Esophagus muscularis mucosa (tissue), 4 donors: ENCODE data around the gene TRPV6. TPM values are rescaled to one million over a fixed set of nuclear protein-coding genes. Genes with fewer than 3 reads are reported as not detected.

ENCODE experiments used
- DNase-seq: peaks from one replicate; pipeline ENCODE4 v3.0.0-alpha.2; 2017; ENCODE audit errors: extremely low spot score
- H3K27ac ChIP-seq, 4 donors: fragments of 200-600 bp; sonication (generic); replicated peaks in 1 of 4; 1 replicate in 3 of 4; 2 replicates in 1 of 4; pipeline ENCODE4 v1.5.1; 2016 to 2019; ENCODE audit warnings: mild to moderate bottlenecking in 1 of 4
- H3K27me3 ChIP-seq, 4 donors: fragments of 200-600 bp; sonication (generic); one replicate each; pipeline versions ENCODE4 v1.5.1 to v1.6.0; 2016 to 2019
- H3K36me3 ChIP-seq, 4 donors: fragments of 200-600 bp; sonication (generic); one replicate each; pipeline ENCODE4 v1.5.1; 2016 to 2019
- H3K4me1 ChIP-seq, 4 donors: fragments of 200-600 bp; sonication (generic); one replicate each; pipeline ENCODE4 v1.5.1; 2016 to 2019
- H3K4me3 ChIP-seq, 4 donors: fragments of 200-600 bp; sonication (generic); 1 replicate in 2 of 4; 2 replicates in 2 of 4; pipeline ENCODE4 v1.5.1; 2016 to 2019; ENCODE audit warnings: mild to moderate bottlenecking in 4 of 4, moderate library complexity in 1 of 4
- H3K9me3 ChIP-seq, 4 donors: fragments of 200-600 bp; sonication (generic); 1 replicate in 3 of 4; 2 replicates in 1 of 4; pipeline ENCODE4 v1.5.1; 2016 to 2019
- CTCF ChIP-seq, 3 experiments: fragments of 200-600 bp in 2 of 3; fragments of 450-650 bp in 1 of 3; sonication (generic) in 2 of 3; IDR thresholded peaks; one replicate each; pipeline ENCODE4 v1.5.1; 2017 to 2019; ENCODE audit warnings: antibody characterized with exemption in 3 of 3, mild to moderate bottlenecking in 2 of 3, moderate library complexity in 1 of 3
- EP300 ChIP-seq: sonication (generic); formaldehyde crosslinking; IDR thresholded peaks from one replicate; pipeline ENCODE4 v1.6.1; 2017; ENCODE audit warnings: antibody characterized with exemption
- POLR2A ChIP-seq: fragments of 450-650 bp; IDR thresholded peaks from one replicate; pipeline ENCODE4 v1.6.1; 2017; ENCODE audit warnings: antibody characterized with exemption, moderate library complexity, mild to moderate bottlenecking, low read depth
- POLR2AphosphoS5 ChIP-seq, 2 donors: sonication (generic); formaldehyde crosslinking; IDR thresholded peaks; one replicate each; pipeline ENCODE4 v1.6.1; 2017; ENCODE audit warnings: antibody characterized with exemption in 2 of 2
- WGBS: methylation state at CpG from one replicate; pipeline ENCODE4 v1.1.5; 2018; 5-methylcytosine and 5-hydroxymethylcytosine counted together
- intact Hi-C: fragments of 100-400 bp; cut with DNase I; formaldehyde crosslinking; loops from one replicate; pipeline ENCODE4 v1.15.1; 2023
- total RNA-seq, 4 donors: library from RNA; depleted of rRNA; stranded (reverse); fragments of >200 nt; gene quantifications; one replicate each; pipeline versions ENCODE4 v1.1.0 to v1.2.1, GENCODE V29; 2016

Gene TRPV6
- total RNA-seq, 4 donors from 2014 or later = not detected

- no peak overlapping the region for H3K4me3 ChIP-seq
- no peak overlapping the region for H3K27ac ChIP-seq
- 74% methylated on average over 9 of the region's 9 CpGs for WGBS
- intact Hi-C loops = no loop called here
- no peaks in the 10 kb centered on the region for H3K4me1 ChIP-seq
- no peaks in the 10 kb centered on the region for H3K9me3 ChIP-seq
- peaks cover 0 to 34% (median 0%) of the 10 kb centered on the region in 4 donors for H3K27me3 ChIP-seq
- TF ChIP-seq POLR2AphosphoS5 (IDR thresholded peaks at IDR 0.05) = no peak
- no peak for TF ChIP-seq POLR2A
- no peak for TF ChIP-seq CTCF (IDR thresholded peaks at IDR 0.05)
- no peak for TF ChIP-seq EP300
- no peak for DNase-seq
- no peaks in the 10 kb centered on the region for H3K36me3 ChIP-seq
Measured at GRCh38 chr7:142876236-142876960, 9.1 kb downstream of the TRPV6 start.

DNA sequence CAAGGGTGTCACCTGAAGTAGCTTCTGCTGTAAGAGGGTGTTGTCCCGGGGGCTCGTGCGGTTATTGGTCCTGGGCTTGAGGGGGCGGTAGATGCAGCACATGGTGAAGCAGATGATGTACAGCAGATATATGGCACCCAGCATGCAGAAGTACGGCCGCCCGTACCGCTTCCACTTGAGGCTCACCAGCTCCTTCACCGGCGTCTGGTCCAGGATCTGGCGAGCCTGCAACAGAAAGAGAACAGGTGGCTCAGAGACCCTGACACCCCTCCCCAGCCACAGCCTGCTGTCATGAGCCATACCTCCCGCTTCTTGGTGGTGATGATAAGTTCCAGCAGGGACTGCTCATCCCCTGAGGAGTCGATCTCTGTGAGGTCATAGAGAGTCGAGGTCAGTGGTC, 10.1 kb downstream of the TRPV6 start:
- WGBS = 84% methylated on average over 14 of the region's 14 CpGs
- Histone ChIP-seq H3K27me3 (peaks cover 0 to 29% (median 0%) of the 10 kb centered on the region in 4 donors), H3K4me1 (no peaks in the 10 kb centered on the region), H3K4me3 (no peak overlapping the region), H3K36me3 (no peaks in the 10 kb centered on the region), H3K9me3 (no peaks in the 10 kb centered on the region), H3K27ac (no peak overlapping the region)
- no peak for DNase-seq
- intact Hi-C loops = no loop called here
- TF ChIP-seq EP300 (no peak), POLR2A (no peak), CTCF (IDR thresholded peaks at IDR 0.05) (no peak), POLR2AphosphoS5 (IDR thresholded peaks at IDR 0.05) (no peak)

DNA sequence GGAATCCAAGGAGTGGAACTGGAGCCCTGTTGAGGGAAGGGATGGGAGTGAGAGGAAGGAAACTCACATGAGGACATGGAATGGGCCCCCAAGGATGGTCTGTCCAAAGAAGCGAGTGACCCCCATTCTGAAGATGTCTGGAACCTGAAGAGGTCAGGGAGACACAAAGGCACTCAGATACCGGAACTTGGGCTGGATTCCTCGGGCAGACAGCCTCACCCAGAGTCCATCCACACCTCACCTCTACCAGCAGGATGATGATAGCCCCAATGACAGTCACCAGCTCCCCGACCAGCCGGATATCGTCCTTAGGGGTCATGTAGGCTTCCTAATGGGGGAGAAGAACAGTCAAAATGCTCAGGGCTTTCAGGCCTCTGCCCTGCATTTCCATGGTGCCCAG, 10.7 kb downstream of the TRPV6 start:
- no peaks in the 10 kb centered on the region for H3K36me3 ChIP-seq
- no peak for DNase-seq
- no peak overlapping the region for H3K4me3 ChIP-seq
- WGBS = 92% methylated on average over 6 of the region's 6 CpGs
- H3K4me1 ChIP-seq = no peaks in the 10 kb centered on the region
- intact Hi-C loops = no loop called here
- H3K27me3 ChIP-seq = peaks cover 0 to 27% (median 0%) of the 10 kb centered on the region in 4 donors
- TF ChIP-seq EP300 (no peak), POLR2A (no peak), CTCF (IDR thresholded peaks at IDR 0.05) (no peak)
- no peaks in the 10 kb centered on the region for H3K9me3 ChIP-seq
- no peak overlapping the region for H3K27ac ChIP-seq

DNA sequence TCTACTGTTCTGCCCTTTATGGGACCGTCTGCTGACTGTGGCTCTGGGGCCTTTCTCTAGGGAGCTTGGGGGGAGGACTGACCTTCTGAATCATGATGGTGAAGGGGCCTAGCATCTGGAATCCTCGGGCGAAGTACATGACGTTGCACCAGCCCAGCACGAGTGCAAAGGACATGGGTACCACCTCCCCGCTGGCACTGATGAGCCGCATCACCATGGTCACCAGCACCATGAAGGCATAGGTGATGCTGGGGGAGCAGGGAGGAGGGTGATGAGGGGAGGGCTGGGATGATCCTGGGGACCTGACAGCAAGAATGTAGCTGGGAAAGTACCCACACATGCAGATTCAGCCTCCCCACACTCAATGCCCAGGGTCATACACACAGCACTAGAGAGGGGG, 11.1 kb downstream of the TRPV6 start:
- intact Hi-C loops = no loop called here
- no peaks in the 10 kb centered on the region for H3K36me3 ChIP-seq
- H3K27me3 ChIP-seq = peaks cover 0 to 23% (median 0%) of the 10 kb centered on the region in 4 donors
- H3K27ac ChIP-seq = no peak overlapping the region
- no peak overlapping the region for H3K4me3 ChIP-seq
- no peaks in the 10 kb centered on the region for H3K9me3 ChIP-seq
- no peaks in the 10 kb centered on the region for H3K4me1 ChIP-seq
- DNase-seq = no peak
- no peak for TF ChIP-seq EP300
- TF ChIP-seq POLR2AphosphoS5 (IDR thresholded peaks at IDR 0.05) = no peak
- no peak for TF ChIP-seq POLR2A
- no peak for TF ChIP-seq CTCF (IDR thresholded peaks at IDR 0.05)
- 84% methylated on average over 7 of the region's 7 CpGs for WGBS

DNA sequence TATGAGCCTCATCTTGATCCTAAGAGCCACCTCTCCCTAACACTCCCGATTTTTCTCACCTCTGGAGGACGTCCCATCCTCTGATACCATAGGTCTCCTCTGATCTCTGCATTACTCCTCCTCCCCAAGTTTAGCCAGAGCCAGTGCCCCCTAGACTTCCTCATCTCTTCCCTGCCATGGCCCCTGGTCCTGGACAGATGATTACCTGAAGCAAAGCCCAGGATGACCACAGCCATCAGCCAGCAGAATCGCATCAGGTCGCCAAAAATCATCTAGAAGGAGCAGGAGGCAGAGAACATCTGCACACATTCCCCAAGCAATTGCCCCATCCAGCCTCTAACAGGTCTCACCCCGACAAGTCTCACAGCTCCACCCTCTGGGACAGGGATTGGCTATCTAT, 11.7 kb downstream of the TRPV6 start:
- Histone ChIP-seq H3K27ac (no peak overlapping the region), H3K27me3 (peaks cover 0 to 22% (median 0%) of the 10 kb centered on the region in 4 donors), H3K9me3 (no peaks in the 10 kb centered on the region), H3K36me3 (no peaks in the 10 kb centered on the region), H3K4me3 (no peak overlapping the region), H3K4me1 (no peaks in the 10 kb centered on the region)
- TF ChIP-seq POLR2AphosphoS5 (IDR thresholded peaks at IDR 0.05) = no peak
- TF ChIP-seq POLR2A = no peak
- no peak for TF ChIP-seq CTCF (IDR thresholded peaks at IDR 0.05)
- no peak for TF ChIP-seq EP300
- intact Hi-C loops = no loop called here
- DNase-seq = no peak
- 87% methylated on average over 5 of the region's 5 CpGs for WGBS
